Chondrocyte (in vitro differentiated cells): Measurements from ENCODE around the gene NRG2. TPM values are rescaled to one million over a fixed set of nuclear protein-coding genes. Genes with fewer than 3 reads are reported as not detected.

Experiments
- DNase-seq: peaks from one replicate; pipeline ENCODE4 v3.0.0; 2021; ENCODE audit warnings: mixed read lengths, low spot score
- H3K27ac Mint-ChIP-seq: one replicate; pipeline ENCODE4 v1.8.0; 2021; ENCODE audit warnings: mild to moderate bottlenecking, moderate library complexity, mixed read lengths; ENCODE audit not compliant: unreplicated experiment
- H3K27me3 Mint-ChIP-seq: 2 replicates; pipeline ENCODE4 v1.8.0; 2021; ENCODE audit warnings: low read depth, mixed read lengths
- H3K36me3 Mint-ChIP-seq: 2 replicates; pipeline ENCODE4 v1.8.0; 2021; ENCODE audit warnings: low read depth, mixed read lengths
- H3K4me1 Mint-ChIP-seq: 2 replicates; pipeline ENCODE4 v1.8.0; 2021; ENCODE audit warnings: low read depth, mild to moderate bottlenecking, mixed read lengths
- H3K4me3 Mint-ChIP-seq: one replicate; pipeline ENCODE4 v1.8.0; 2021; ENCODE audit warnings: mild to moderate bottlenecking, moderate library complexity, mixed read lengths; ENCODE audit not compliant: unreplicated experiment
- H3K9me3 Mint-ChIP-seq: 2 replicates; pipeline ENCODE4 v1.8.0; 2021; ENCODE audit warnings: low read depth, mixed read lengths
- total RNA-seq: library from RNA; stranded (reverse); gene quantifications from 3 replicates; pipeline ENCODE4 v1.2.1, GENCODE V29; 2021
- TF ChIP-seq, protein P1 (sequence below): fragments of 200-600 bp; sonication (generic); IDR thresholded peaks from 2 replicates; pipeline ENCODE4 v1.5.0; 2021; ENCODE audit warnings: antibody characterized with exemption, mild to moderate bottlenecking, moderate library complexity

The NRG2 gene
- total RNA-seq, 1 donor from 2014 or later, result 0.27 TPM

DNA sequence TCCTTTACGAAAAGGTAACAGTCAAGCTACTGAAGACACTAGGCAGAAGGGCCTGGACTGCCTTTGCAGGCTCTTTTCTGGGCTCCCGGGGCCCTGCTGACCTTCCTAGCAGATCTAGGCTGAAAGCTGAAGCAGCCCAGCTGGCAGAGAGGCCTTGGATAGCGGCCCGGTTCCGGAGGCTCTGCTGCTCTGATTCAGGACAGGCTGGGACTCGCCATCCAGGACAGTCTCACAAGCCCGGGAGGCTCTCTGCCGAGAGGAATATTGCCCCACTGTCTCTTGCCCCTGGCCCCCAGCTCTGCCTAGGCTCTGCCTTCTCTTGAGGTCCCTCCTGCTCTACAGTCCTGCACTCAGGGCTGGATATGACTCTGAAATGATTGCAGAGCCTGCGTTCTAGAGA lies 179.7 kb downstream of the NRG2 start:
- TF ChIP-seq, protein P1, sequence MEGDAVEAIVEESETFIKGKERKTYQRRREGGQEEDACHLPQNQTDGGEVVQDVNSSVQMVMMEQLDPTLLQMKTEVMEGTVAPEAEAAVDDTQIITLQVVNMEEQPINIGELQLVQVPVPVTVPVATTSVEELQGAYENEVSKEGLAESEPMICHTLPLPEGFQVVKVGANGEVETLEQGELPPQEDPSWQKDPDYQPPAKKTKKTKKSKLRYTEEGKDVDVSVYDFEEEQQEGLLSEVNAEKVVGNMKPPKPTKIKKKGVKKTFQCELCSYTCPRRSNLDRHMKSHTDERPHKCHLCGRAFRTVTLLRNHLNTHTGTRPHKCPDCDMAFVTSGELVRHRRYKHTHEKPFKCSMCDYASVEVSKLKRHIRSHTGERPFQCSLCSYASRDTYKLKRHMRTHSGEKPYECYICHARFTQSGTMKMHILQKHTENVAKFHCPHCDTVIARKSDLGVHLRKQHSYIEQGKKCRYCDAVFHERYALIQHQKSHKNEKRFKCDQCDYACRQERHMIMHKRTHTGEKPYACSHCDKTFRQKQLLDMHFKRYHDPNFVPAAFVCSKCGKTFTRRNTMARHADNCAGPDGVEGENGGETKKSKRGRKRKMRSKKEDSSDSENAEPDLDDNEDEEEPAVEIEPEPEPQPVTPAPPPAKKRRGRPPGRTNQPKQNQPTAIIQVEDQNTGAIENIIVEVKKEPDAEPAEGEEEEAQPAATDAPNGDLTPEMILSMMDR, result no peak
- DNase-seq, result no peak
- Mint-ChIP-seq H3K4me1 (no peaks in the 10 kb centered on the region), H3K4me3 (no peak overlapping the region), H3K36me3 (no peaks in the 10 kb centered on the region), H3K9me3 (no peaks in the 10 kb centered on the region), H3K27ac (no peak overlapping the region), H3K27me3 (peaks cover 46% of the 10 kb centered on the region)

DNA sequence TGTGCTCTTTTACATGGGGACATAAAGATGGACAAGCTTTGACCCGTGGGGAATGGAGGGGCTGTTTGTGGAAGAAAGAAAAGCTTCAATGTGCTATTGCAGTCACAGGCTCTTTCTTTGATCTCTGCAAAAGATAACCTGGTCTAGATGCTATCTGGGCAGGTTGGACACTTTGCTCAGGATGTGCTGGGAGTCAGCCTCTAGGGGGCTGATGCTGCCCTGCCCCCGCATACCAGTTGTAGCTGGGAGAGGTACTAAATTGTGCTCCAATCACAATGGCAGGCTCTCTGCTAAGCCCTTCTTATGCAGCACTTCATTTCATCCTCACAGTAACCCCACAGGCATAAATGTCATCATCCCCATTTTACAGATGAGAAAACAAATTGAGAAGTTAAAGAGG lies 180.3 kb downstream of the NRG2 start:
- H3K4me1 Mint-ChIP-seq, result no peaks in the 10 kb centered on the region
- TF ChIP-seq, protein P1, result no peak
- H3K27me3 Mint-ChIP-seq, result peaks cover 43% of the 10 kb centered on the region
- H3K36me3 Mint-ChIP-seq, result no peaks in the 10 kb centered on the region
- H3K4me3 Mint-ChIP-seq, result no peak overlapping the region
- DNase-seq, result no peak
- no peaks in the 10 kb centered on the region for H3K9me3 Mint-ChIP-seq
- H3K27ac Mint-ChIP-seq, result no peak overlapping the region

GRCh38 chr5:139862313-139862712 lies 180.8 kb downstream of the NRG2 start:
- no peak for DNase-seq
- H3K27me3 Mint-ChIP-seq, result peaks cover 41% of the 10 kb centered on the region
- H3K4me1 Mint-ChIP-seq, result no peaks in the 10 kb centered on the region
- H3K27ac Mint-ChIP-seq, result no peak overlapping the region
- TF ChIP-seq, protein P1, result no peak
- no peak overlapping the region for H3K4me3 Mint-ChIP-seq
- no peaks in the 10 kb centered on the region for H3K9me3 Mint-ChIP-seq
- H3K36me3 Mint-ChIP-seq, result no peaks in the 10 kb centered on the region

DNA sequence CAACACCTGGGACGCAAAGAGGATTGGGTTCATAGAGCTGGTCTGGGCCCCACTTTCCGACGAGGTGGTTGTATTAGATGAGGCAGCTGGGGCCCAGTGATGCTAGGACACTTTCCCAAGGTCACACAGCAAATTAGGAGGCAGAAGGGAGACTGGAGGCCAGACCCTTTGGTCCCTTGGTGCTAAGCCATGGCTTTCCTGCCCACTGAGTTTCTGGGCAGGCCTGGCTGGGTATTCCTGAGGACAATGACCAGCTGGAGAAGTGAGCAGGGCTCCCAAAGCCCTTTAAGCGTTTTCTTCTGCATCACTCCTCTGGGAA lies 181.3 kb downstream of the NRG2 start:
- no peak overlapping the region for H3K27ac Mint-ChIP-seq
- TF ChIP-seq, protein P1, result no peak
- no peak for DNase-seq
- no peaks in the 10 kb centered on the region for H3K9me3 Mint-ChIP-seq
- peaks cover 36% of the 10 kb centered on the region for H3K27me3 Mint-ChIP-seq
- no peak overlapping the region for H3K4me3 Mint-ChIP-seq
- H3K36me3 Mint-ChIP-seq, result no peaks in the 10 kb centered on the region
- no peaks in the 10 kb centered on the region for H3K4me1 Mint-ChIP-seq

DNA sequence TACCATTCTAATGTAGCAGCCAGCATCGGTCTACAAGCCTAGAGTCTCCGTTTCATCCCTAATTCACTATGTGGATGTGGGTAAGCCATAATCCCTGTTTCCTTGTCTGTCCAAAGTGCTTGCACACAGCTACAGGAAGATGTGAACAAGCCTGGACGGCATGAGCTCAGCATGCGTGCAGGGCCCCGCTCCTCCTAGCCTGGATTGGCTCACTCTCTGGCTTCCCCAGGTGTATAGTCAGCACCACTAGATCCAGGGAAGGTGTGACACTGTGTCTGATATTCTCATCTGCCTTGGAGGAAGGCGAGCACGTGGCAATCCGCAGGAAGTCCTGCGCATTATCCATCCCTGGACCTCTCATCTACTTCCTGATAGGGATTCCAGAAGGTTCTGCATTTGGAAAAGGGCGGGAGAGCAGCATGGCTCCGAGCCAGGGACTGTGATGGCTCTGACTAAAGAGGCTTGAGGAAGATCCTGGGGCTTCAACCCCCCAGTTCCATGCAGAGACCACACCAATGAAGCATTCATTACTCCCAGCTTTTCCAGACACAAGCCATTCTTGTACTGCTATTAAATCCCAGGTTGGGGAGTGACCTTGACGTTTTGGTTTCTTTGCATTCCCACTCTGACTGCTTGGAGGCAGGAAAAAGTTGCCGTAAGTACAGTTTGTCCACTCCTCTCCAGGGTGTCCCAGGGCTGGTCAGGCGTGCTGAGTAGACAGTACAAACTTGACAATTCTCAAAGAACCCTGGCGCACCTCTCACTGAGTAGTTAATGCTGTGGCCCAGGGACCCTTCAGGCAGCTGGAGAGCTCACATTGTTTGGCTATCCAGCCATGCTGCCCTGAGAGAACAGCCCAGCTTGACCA lies 181.8 kb downstream of the NRG2 start:
- no peak overlapping the region for H3K4me3 Mint-ChIP-seq
- TF ChIP-seq, protein P1, result no peak
- H3K4me1 Mint-ChIP-seq, result no peaks in the 10 kb centered on the region
- H3K9me3 Mint-ChIP-seq, result no peaks in the 10 kb centered on the region
- H3K27me3 Mint-ChIP-seq, result peaks cover 32% of the 10 kb centered on the region
- H3K27ac Mint-ChIP-seq, result no peak overlapping the region
- no peak for DNase-seq
- H3K36me3 Mint-ChIP-seq, result no peaks in the 10 kb centered on the region
